Measurements from ENCODE around the gene MTMR10. TPM values are rescaled to one million over a fixed set of nuclear protein-coding genes. Genes with fewer than 3 reads are reported as not detected.
A peak's percentile ranks its signal among the peaks of the same experiment; 100 is the strongest.

The MTMR10 gene
- total RNA-seq, 5 donors from 2014 or later (not counting 1 experiment from before 2014, with no cell fraction given): 29.2 to 40.7 (median 33.1) TPM

- Histone ChIP-seq H3K27me3 (replicated peaks in 1 of 2; ENCODE audit: control insufficient read depth in 2 of 2, extremely low read depth in 1 of 2, insufficient read depth in 2 of 2, low read length in 1 of 2) (no peaks in the 10 kb centered on the region), H3K4me3 (ENCODE audit: control insufficient read depth in 1 of 2, extremely low read depth in 1 of 2, low read length in 1 of 2) (peak overlapping the region; percentile 89 to 91), H3K36me3 (ENCODE audit: control insufficient read depth in 2 of 2, extremely low read depth in 1 of 2, insufficient read depth in 1 of 2, low read length in 1 of 2) (peaks cover 6 to 11% of the 10 kb centered on the region in 2 donors), H3K27ac (ENCODE audit: low read length) (peak overlapping the region; percentile 66), H3K4me1 (ENCODE audit: control insufficient read depth in 1 of 2, extremely low read depth in 1 of 2, insufficient read depth in 2 of 2, low read length in 2 of 2) (peaks cover 20 to 24% of the 10 kb centered on the region in 2 experiments), H3K9me3 (no peaks in the 10 kb centered on the region)
- 3% methylated on average over 18 of the region's 24 CpGs for WGBS (ENCODE audit: insufficient coverage)
- CTCF ChIA-PET: interaction anchor here in 1 of 2 donors (0.7 kb wide), 1 partner anchor 371 kb away, joined by 4 read pairs; no protein-coding TSS in a partner anchor
- ATAC-seq (replicated peaks in 1 of 4): no peak
- Mint-ChIP-seq H3K36me3 (peaks cover 13% of the 10 kb centered on the region), H3K9me3 (no peaks in the 10 kb centered on the region), H3K4me1 (peaks cover 30 to 43% (median 36%) of the 10 kb centered on the region in 3 donors), H3K4me3 (peak overlapping the region; percentile 94 to 98 (median 94)), H3K27ac (peak overlapping the region; percentile 87 to 88), H3K27me3 (no peaks in the 10 kb centered on the region)
- POLR2A ChIA-PET: interaction anchor here in 1 of 2 donors (0.7 kb wide), 1 partner anchor 22 kb away, joined by 7 read pairs; no protein-coding TSS in a partner anchor
- DNase-seq: peak in 1 of 35 experiments; percentile 1
These were observed 778 bp downstream of the MTMR10 start for GRCh38 chr15:30990446-30991254.

DNA sequence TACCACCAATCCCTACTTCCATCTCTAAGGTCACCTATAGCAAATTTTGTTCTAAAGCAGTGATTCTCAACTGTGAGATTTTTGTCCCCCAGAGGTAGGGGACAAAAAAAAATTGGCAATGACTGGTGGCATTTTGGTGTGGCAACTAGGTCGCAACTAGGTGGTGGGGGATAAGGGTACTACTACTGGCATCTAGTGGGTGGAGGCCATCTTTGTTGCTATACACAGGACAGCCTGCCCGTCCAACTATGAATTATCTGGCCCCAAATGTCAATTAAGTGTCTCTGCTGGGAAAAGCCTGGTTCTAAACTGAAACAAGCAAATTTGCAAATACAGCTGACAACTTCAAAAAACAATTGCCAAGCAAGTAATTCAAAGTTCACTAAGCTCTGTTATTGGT, 1.4 kb downstream of the MTMR10 start:
- ATAC-seq (replicated peaks in 1 of 4): no peak
- WGBS (ENCODE audit: insufficient coverage): 80% methylated on average over 2 of the region's 2 CpGs
- Histone ChIP-seq H3K27ac (ENCODE audit: low read length) (no peak overlapping the region), H3K9me3 (no peaks in the 10 kb centered on the region), H3K4me1 (ENCODE audit: control insufficient read depth in 1 of 2, extremely low read depth in 1 of 2, insufficient read depth in 2 of 2, low read length in 2 of 2) (peaks cover 23 to 26% of the 10 kb centered on the region in 2 experiments), H3K27me3 (replicated peaks in 1 of 2; ENCODE audit: control insufficient read depth in 2 of 2, extremely low read depth in 1 of 2, insufficient read depth in 2 of 2, low read length in 1 of 2) (no peaks in the 10 kb centered on the region), H3K4me3 (ENCODE audit: control insufficient read depth in 1 of 2, extremely low read depth in 1 of 2, low read length in 1 of 2) (peak overlapping the region; percentile 5 to 91), H3K36me3 (ENCODE audit: control insufficient read depth in 2 of 2, extremely low read depth in 1 of 2, insufficient read depth in 1 of 2, low read length in 1 of 2) (peaks cover 6 to 17% of the 10 kb centered on the region in 2 donors)
- no peaks in the 10 kb centered on the region for H3K27me3 Mint-ChIP-seq
- no peaks in the 10 kb centered on the region for H3K9me3 Mint-ChIP-seq
- peaks cover 20% of the 10 kb centered on the region for H3K36me3 Mint-ChIP-seq
- peak overlapping the region; percentile 87 to 88 for H3K27ac Mint-ChIP-seq
- ChIA-PET POLR2A (no interaction called here), CTCF (interaction anchor here (0.7 kb wide), 2 partner anchors 10 to 1126 kb away, joined by 5 to 6 read pairs; no protein-coding TSS in a partner anchor)
- H3K4me1 Mint-ChIP-seq: peaks cover 37 to 49% (median 42%) of the 10 kb centered on the region in 3 donors
- H3K4me3 Mint-ChIP-seq: peak overlapping the region; percentile 94 to 98 (median 94)
- no peak for DNase-seq

GRCh38 chr15:30985081-30985531, 6.3 kb downstream of the MTMR10 start:
- Histone ChIP-seq H3K4me1 (ENCODE audit: control insufficient read depth in 1 of 2, extremely low read depth in 1 of 2, insufficient read depth in 2 of 2, low read length in 2 of 2) (peaks cover 24 to 28% of the 10 kb centered on the region in 2 experiments), H3K27ac (ENCODE audit: low read length) (no peak overlapping the region), H3K9me3 (no peaks in the 10 kb centered on the region), H3K27me3 (replicated peaks in 1 of 2; ENCODE audit: control insufficient read depth in 2 of 2, extremely low read depth in 1 of 2, insufficient read depth in 2 of 2, low read length in 1 of 2) (no peaks in the 10 kb centered on the region), H3K4me3 (ENCODE audit: control insufficient read depth in 1 of 2, extremely low read depth in 1 of 2, low read length in 1 of 2) (no peak overlapping the region), H3K36me3 (ENCODE audit: control insufficient read depth in 2 of 2, extremely low read depth in 1 of 2, insufficient read depth in 1 of 2, low read length in 1 of 2) (peaks cover 6 to 47% of the 10 kb centered on the region in 2 donors)
- H3K4me3 Mint-ChIP-seq: peak overlapping the region in 2 of 3 donors; percentile 0 to 30
- peaks cover 48% of the 10 kb centered on the region for H3K36me3 Mint-ChIP-seq
- ATAC-seq (replicated peaks in 1 of 4) (peak in 1 of 4 experiments; percentile 19), DNase-seq (no peak)
- WGBS (ENCODE audit: insufficient coverage): 57% methylated on average over 3 of the region's 3 CpGs
- POLR2A ChIA-PET: no interaction called here
- no peaks in the 10 kb centered on the region for H3K9me3 Mint-ChIP-seq
- H3K27ac Mint-ChIP-seq: peak overlapping the region; percentile 8 to 18
- H3K27me3 Mint-ChIP-seq: no peaks in the 10 kb centered on the region
- CTCF ChIA-PET: no interaction called here
- peaks cover 70 to 77% (median 71%) of the 10 kb centered on the region in 3 donors for H3K4me1 Mint-ChIP-seq

DNA sequence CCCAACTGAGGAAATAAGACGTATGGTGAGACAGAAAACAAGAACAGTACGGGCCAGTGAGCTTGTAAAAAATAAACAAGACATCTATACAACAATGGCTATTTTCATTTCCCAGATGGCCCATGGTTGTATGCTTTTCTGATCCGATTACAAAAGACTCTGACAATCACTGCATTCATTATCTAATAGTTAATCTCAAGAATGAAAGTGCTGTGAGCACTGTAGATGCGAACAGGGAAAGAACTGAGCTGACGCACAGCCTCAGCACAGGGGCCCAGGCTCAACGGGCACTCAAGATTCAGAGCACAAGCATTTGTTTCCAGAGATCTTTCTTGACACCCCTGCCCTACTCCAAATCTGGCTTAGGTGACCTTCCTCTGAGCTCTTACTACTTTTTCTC, 6.9 kb downstream of the MTMR10 start:
- no peak overlapping the region for H3K4me3 ChIP-seq (ENCODE audit: control insufficient read depth in 1 of 2, extremely low read depth in 1 of 2, low read length in 1 of 2)
- peaks cover 70 to 78% (median 73%) of the 10 kb centered on the region in 3 donors for H3K4me1 Mint-ChIP-seq
- H3K9me3 ChIP-seq: no peaks in the 10 kb centered on the region
- H3K27me3 ChIP-seq (replicated peaks in 1 of 2; ENCODE audit: control insufficient read depth in 2 of 2, extremely low read depth in 1 of 2, insufficient read depth in 2 of 2, low read length in 1 of 2): no peaks in the 10 kb centered on the region
- H3K27ac Mint-ChIP-seq: no peak overlapping the region
- DNase-seq (no peak), ATAC-seq (replicated peaks in 1 of 4) (no peak)
- peaks cover 21 to 28% of the 10 kb centered on the region in 2 experiments for H3K4me1 ChIP-seq (ENCODE audit: control insufficient read depth in 1 of 2, extremely low read depth in 1 of 2, insufficient read depth in 2 of 2, low read length in 2 of 2)
- no peaks in the 10 kb centered on the region for H3K27me3 Mint-ChIP-seq
- no peak overlapping the region for H3K27ac ChIP-seq (ENCODE audit: low read length)
- 91% methylated on average over 4 of the region's 6 CpGs for WGBS (ENCODE audit: insufficient coverage)
- H3K4me3 Mint-ChIP-seq: peak overlapping the region in 2 of 3 donors; percentile 0 to 30
- H3K9me3 Mint-ChIP-seq: no peaks in the 10 kb centered on the region
- ChIA-PET CTCF (no interaction called here), POLR2A (no interaction called here)
- H3K36me3 ChIP-seq (ENCODE audit: control insufficient read depth in 2 of 2, extremely low read depth in 1 of 2, insufficient read depth in 1 of 2, low read length in 1 of 2): peaks cover 11 to 49% of the 10 kb centered on the region in 2 donors
- H3K36me3 Mint-ChIP-seq: peaks cover 54% of the 10 kb centered on the region

DNA sequence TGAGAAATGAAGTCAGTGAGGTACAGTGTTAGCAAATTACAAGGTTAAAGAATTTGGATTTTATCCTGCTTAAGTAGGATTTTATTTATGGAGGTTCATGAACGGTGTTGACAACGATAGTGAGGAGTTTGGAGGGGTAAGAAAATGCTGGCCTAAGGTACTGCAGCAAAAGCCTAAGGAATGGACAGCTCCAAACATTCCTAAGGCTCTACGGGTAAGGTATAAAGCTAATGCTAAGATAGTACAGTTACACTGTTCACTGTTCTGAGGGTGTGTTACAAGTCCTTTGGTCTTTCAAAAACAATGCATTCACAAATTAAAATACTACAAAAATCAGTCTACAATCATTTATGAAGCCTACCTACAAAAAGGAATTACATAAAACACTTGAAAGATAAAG, 7.3 kb downstream of the MTMR10 start:
- Histone ChIP-seq H3K4me3 (ENCODE audit: control insufficient read depth in 1 of 2, extremely low read depth in 1 of 2, low read length in 1 of 2) (no peak overlapping the region), H3K27me3 (replicated peaks in 1 of 2; ENCODE audit: control insufficient read depth in 2 of 2, extremely low read depth in 1 of 2, insufficient read depth in 2 of 2, low read length in 1 of 2) (no peaks in the 10 kb centered on the region), H3K9me3 (no peaks in the 10 kb centered on the region), H3K27ac (ENCODE audit: low read length) (no peak overlapping the region), H3K4me1 (ENCODE audit: control insufficient read depth in 1 of 2, extremely low read depth in 1 of 2, insufficient read depth in 2 of 2, low read length in 2 of 2) (peaks cover 23 to 29% of the 10 kb centered on the region in 2 experiments), H3K36me3 (ENCODE audit: control insufficient read depth in 2 of 2, extremely low read depth in 1 of 2, insufficient read depth in 1 of 2, low read length in 1 of 2) (peaks cover 15 to 49% of the 10 kb centered on the region in 2 donors)
- no peak overlapping the region for H3K27ac Mint-ChIP-seq
- ChIA-PET POLR2A (no interaction called here), CTCF (no interaction called here)
- H3K4me3 Mint-ChIP-seq: no peak overlapping the region
- H3K36me3 Mint-ChIP-seq: peaks cover 58% of the 10 kb centered on the region
- 100% methylated on average over 1 of the region's 3 CpGs for WGBS (ENCODE audit: insufficient coverage)
- no peak for DNase-seq
- H3K9me3 Mint-ChIP-seq: no peaks in the 10 kb centered on the region
- ATAC-seq (replicated peaks in 1 of 4): no peak
- no peaks in the 10 kb centered on the region for H3K27me3 Mint-ChIP-seq
- H3K4me1 Mint-ChIP-seq: peaks cover 74 to 80% (median 76%) of the 10 kb centered on the region in 3 donors

- H3K27me3 ChIP-seq (replicated peaks in 1 of 2; ENCODE audit: control insufficient read depth in 2 of 2, extremely low read depth in 1 of 2, insufficient read depth in 2 of 2, low read length in 1 of 2): no peaks in the 10 kb centered on the region
- Mint-ChIP-seq H3K4me1 (peaks cover 60 to 64% (median 62%) of the 10 kb centered on the region in 3 donors), H3K9me3 (no peaks in the 10 kb centered on the region), H3K36me3 (peaks cover 46% of the 10 kb centered on the region), H3K27ac (no peak overlapping the region), H3K27me3 (no peaks in the 10 kb centered on the region), H3K4me3 (peak overlapping the region in 1 of 3 donors; percentile 43)
- DNase-seq: no peak
- H3K4me1 ChIP-seq (ENCODE audit: control insufficient read depth in 1 of 2, extremely low read depth in 1 of 2, insufficient read depth in 2 of 2, low read length in 2 of 2): peaks cover 7 to 11% of the 10 kb centered on the region in 2 experiments
- no peak overlapping the region for H3K4me3 ChIP-seq (ENCODE audit: control insufficient read depth in 1 of 2, extremely low read depth in 1 of 2, low read length in 1 of 2)
- no peak overlapping the region for H3K27ac ChIP-seq (ENCODE audit: low read length)
- WGBS (ENCODE audit: insufficient coverage): 100% methylated on average over 2 of the region's 5 CpGs
- peaks cover 9 to 39% of the 10 kb centered on the region in 2 donors for H3K36me3 ChIP-seq (ENCODE audit: control insufficient read depth in 2 of 2, extremely low read depth in 1 of 2, insufficient read depth in 1 of 2, low read length in 1 of 2)
- no peak for ATAC-seq (replicated peaks in 1 of 4)
- no peaks in the 10 kb centered on the region for H3K9me3 ChIP-seq
- CTCF ChIA-PET: interaction anchor here in 1 of 2 donors (0.6 kb wide), 1 partner anchor 10 kb away, joined by 5 read pairs; no protein-coding TSS in a partner anchor
- POLR2A ChIA-PET: interaction anchor here in 1 of 2 donors (0.5 kb wide), 1 partner anchor 186 kb away, joined by 8 read pairs; no protein-coding TSS in a partner anchor
These were observed 12.0 kb downstream of the MTMR10 start for GRCh38 chr15:30979457-30979856.

Data from T-cell (primary cell).